HG03457 (cell line): Measurements from ENCODE around the gene NBPF9.
"Not testable (repeated sequence)": the region's sequence is repeated elsewhere in the genome, so short reads cannot be mapped to it uniquely, and the experiment has no call there.

Experiments
- ATAC-seq: cut with Tn5 transposase; IDR thresholded peaks from one replicate; pipeline ENCODE4 v1.9.1; 2021; ENCODE audit warnings: moderate number of reproducible peaks; ENCODE audit not compliant: unreplicated experiment

NBPF9 gene

DNA sequence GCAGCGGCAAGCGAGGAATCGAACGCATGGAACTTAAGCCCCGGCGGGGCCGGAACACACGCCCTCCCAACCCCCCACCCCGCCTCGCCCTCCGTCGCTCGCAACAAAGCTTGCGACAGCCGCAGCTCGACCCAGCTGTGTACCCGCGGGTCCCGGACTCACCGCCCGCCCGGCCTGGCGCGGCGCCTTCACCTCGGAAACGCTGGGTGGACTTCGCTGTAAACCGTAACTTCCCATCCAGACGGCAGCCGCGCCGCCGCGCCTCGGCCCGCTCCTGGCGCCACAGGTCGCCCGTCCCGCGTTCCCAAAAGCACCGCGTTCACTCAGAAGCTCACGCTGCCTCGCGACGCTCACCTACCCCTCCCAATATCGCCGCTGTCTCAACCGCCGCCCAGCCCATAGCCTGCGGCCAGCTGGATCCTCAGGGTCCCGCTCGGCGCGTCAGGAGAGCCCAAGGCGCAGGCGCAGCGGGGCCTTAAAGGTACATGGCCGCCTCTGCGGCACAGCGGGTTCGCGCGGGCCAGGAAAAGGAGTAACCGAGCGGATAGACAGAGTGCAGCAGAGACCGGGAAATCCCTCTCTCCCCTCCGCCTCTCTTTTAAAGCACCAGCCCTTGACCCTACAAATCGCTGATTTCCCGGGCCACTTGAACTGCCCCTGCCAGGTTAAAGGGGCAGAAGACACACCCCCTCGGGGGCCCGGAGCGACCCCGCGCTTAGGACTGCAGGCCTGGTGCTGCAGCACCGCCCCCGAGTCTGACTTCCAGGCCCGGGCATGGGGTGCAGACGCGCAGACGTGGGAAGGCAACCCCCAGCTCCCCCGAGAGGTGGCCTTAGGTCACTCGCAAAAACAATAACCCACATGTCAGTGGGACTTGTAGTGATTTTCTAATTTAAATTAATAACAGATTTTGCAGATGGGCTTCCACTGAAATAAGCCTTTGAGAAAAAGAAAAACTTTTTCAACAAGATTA lies at the start of gene NBPF9:
NBPF9 (minus strand) TSS at position 443 of the 973 bp plus-strand sequence. CDS start 21,412 bp downstream, outside the sequence.
- ATAC-seq, result peak; percentile 77

DNA sequence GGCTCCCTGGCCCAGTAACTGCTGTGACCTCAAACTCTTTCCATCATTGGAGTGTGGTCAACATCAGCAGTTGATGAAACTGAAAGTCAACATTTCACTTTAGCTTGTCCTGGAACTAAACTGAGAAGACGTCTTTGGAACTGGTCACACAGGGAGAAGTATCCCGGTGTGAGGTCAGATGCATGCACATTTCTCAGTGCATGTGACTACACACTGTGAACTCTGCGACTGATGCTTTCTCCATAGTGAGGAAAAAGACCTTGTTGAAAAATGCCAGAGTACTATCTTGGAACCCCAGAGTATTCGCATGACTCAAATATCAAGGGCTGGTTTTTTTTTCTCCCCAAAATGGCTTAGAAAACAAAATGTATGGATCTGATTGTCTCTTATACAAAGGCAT lies 46.6 kb upstream of the NBPF9 start:
- not testable (repeated sequence) for ATAC-seq

- ATAC-seq, result not testable (repeated sequence)
Observed at GRCh38 chr1:149137585-149137984, 34.2 kb upstream of the NBPF9 start.

DNA sequence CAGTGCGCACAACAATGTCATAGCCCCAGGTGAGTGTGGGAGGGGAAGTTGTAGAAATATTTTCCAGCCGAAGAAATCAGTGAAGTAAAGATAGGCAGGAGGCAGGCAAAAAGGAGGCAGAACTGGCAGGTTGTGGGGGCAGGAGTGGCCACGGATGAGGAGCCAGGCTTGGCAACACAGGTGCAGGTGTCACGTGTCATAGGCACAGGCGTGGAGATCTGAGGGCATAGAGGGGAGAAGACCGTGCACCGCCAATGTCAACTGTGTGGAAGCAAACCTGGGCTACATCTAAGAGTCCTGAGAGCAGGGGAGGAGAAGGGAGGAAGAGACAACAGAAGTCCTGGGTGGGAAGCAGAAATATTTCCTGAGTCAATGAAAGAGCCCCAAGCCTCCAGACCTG lies 27.6 kb upstream of the NBPF9 start:
- not testable (repeated sequence) for ATAC-seq

- ATAC-seq, result not testable (repeated sequence)
Observed at GRCh38 chr1:149129245-149129644, 25.9 kb upstream of the NBPF9 start.

DNA sequence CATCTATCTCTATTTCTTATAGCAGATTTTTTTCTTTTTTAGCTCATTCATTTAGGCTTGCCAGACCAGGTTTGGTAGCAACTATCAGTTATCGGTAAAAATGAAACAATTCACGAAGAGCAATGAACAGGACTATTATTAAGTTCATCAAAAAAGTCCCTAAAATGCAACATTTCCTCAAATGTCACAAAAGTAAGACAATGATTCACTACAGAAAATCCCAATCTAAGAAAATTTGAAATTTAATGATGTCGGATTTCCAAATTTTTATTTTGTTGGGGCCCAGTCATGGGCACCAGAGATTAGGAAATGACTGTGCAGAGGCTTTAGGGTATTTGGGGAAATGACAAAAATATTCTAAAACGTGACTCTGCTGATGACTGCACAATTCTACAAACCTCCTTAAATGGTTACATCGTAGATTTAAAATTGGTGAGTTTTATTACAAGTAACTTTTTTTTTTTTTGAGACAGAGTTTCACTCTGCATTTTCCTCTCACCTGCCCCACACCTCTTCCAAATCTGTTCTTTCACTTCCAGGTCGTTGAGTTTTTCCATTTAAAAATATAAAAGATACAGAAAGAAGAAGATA lies 23.3 kb upstream of the NBPF9 start:
- not testable (repeated sequence) for ATAC-seq

DNA sequence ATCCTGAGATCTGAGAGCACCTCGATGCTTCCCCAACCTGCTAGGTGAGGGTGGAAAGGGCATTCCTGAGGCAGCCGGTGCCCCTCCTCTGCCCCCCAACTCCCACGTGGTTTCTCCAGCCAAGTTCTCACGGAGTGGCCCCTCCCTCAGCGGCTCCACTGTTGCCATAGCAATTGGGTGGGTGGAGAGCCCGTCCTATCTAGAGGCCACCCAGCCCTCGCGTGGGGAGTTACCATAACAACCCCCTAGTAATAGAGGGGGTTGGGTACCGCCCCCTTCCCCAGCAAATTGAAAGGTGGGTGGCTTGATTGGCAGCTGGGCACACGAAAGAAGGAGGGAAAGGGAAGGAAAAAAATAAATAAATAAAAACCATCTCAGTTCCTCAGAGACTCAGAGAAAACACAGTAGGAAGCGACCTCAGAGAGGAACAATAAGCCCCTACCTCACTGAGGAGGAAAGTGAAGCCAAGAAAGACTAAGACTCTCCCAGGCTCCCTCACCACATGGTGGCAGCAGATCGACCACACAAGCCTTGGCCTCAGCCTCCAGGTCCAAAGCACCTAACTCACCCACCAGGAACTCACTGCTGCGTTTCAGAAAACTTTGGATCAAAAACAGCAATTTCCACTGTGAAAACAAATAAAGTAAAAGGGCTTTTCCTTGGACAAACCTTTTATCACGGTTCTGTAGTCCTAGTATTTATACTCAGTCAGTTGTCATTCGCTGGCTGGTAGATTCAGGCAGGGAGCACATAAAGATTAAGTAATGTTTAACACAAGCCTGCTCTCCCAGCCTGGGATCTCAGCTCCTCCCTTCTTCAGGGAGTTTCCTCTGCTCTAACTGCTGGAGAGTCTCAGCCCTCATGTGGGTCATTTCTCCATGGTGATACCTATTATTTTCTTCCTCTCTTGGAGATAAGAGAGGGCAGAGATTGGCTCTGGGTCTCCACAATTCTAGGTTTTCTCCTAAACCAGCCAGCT lies 20.9 kb upstream of the NBPF9 start:
- ATAC-seq, result not testable (repeated sequence)

- not testable (repeated sequence) for ATAC-seq
Observed at GRCh38 chr1:149112828-149113227, 9.5 kb upstream of the NBPF9 start.

GRCh38 chr1:149110343-149110742 lies 7.0 kb upstream of the NBPF9 start:
- ATAC-seq, result not testable (repeated sequence)

DNA sequence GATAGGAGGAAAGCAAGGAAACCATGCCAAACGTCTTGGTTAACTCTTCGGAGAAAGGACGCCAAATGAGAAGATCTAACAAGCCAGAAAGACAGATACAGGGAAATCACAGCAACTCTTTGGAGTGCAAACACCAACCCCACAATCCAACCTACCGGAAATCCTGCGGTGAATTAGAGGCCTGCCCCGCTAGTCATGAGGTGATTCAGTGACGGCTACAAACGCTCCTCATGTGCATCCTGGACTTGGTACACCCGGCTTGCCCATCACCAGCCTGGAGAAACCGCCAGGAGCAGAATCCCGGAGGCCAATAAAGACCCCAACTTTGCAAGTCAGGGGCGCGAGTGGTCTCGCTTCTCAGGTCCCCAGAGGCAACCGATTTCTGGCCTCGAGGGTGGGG lies 777 bp downstream of the NBPF9 start:
- ATAC-seq, result not testable (repeated sequence)

GRCh38 chr1:149098276-149098675 lies 5.1 kb downstream of the NBPF9 start:
- not testable (repeated sequence) for ATAC-seq

DNA sequence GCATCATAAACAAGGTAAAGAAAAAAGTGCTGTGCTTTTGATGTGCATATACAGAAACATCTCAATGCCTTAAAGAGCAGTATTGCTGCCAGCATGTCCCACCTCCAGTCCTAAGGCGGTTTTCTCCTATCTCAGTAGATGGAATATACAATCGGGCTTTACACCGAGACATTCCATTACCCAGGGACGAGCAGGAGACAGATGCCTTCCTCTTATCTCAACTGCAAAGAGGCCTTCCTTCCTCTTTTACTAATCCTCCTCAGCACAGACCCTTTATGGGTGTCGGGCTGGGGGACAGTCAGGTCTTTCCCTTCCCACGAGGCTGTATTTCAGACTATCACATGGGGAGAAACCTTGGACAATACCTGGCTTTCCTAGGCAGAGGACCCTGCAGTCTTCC lies 10.2 kb downstream of the NBPF9 start:
- ATAC-seq, result not testable (repeated sequence)

DNA sequence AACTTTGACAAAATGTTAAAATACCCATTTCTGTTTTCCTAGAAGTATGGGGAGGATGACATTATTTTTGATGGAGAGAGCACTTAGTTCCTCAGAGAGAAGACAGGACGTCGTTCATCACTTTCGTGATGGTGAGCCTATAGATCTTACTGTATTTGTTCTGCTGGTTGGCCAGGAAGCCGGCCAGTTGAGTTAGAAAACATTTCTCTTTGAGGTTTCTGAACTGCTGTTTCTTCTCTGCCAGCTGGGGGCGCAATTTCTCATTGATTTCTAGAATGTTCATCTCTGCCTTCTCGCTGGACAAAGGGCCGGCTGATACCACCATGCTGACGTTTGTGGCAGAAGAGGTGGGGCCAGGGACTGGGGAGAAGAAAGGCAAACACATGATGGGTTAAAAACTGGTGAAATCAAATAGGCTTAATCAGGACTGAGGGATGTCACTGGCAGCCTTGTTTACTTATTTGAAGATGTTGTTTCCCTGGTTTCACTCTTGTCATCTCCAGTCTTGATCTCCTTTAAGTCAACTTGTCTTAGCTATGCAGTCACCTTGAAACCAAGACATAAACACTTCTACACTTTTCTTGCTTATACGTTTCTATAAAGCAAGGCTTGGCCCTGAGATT lies 27.7 kb downstream of the NBPF9 start:
- not testable (repeated sequence) for ATAC-seq

DNA sequence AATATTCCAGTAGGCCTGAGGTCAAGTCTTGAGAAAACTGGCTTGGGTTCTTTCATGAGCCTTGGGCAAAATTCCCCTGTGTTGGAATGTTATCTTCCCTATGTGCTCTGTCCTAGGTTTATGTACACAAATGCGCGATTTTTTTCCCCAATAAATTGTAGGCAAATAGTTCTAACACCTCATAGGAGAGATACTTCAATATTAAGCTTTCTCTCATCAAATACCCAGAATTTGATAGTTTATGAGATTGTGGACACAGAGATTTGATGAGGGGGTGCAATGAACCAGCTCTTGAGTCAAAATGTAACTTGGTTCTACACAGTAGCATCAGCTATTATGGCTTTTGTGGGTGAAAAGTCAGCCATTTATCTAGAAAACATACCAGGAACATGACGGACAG lies 38.7 kb downstream of the NBPF9 start:
- not testable (repeated sequence) for ATAC-seq

DNA sequence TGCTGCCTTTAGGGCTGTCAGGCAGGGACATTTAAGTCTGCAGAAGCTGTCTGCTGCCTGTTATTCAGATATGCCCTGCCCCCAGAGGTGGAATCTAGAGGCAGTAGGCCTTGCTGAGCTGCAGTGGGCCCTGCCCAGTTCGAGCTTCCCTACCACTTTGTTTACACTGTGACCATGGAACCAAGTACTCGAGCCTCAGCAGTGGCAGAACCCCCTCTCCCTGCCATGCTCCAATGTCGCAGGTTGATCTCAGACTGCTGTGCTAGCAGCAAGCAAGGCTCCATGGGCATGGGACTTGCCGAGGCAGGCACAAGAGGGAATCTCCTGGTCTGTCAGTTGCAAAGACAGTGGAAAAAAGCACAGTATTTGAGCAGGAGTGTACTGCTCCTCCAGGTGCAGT lies 60.3 kb downstream of the NBPF9 start:
- not testable (repeated sequence) for ATAC-seq

- ATAC-seq, result not testable (repeated sequence)
Observed at GRCh38 chr1:149033916-149034315, 69.4 kb downstream of the NBPF9 start.

DNA sequence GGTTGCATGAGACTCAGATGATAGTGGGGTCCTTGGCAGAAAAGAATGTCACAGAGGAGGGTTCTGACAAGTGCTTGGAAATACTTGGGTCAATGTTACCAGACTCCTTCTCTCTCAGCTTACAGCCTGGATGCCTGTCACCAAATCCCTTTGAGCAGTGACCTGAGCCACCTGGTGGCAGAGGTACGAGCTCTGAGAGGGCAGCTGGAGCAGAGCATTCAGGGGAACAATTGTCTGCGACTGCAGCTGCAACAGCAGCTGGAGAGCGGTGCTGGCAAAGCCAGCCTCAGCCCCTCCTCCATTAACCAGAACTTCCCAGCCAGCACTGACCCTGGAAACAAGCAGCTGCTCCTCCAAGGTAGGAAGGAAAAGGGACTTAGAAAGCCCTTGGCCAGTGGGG lies 79.0 kb downstream of the NBPF9 start:
- not testable (repeated sequence) for ATAC-seq

DNA sequence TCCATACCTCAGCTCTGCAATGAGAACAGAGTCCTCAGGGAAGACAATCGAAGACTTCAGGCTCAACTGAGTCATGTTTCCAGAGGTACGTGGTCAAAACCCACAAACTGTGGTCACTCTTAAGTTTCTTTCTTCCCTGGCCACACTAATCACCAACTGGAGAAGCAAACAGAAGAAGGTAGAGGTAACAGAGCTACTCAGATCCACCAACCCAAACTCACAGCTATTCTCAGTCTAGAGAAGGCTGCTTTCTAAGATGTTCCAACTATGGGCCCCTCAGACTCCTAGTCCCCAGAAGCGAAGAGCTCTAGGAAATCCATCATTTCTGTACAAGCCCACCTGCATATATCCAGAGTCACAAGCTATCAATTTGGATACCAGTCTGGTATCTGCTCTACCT lies 84.8 kb downstream of the NBPF9 start:
- ATAC-seq, result not testable (repeated sequence)

DNA sequence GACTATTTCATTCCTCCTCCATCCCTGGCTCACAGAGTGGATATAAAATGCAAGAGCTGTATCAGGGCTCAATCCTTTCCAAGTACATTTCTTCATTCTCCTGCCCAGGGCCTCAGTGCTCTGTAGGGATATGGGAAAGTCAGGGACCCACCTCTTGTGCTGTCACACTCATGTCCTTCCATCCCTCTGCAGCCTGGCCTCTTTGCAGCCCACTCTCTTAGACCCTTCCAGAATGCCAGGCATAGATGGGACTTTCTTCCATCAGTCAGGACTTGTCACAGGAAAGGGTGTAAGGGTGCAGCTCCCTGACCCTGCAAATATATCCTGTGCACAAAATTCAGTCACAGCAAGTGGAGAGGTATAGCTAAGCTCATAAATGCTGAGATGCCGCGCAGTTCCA lies 86.7 kb downstream of the NBPF9 start:
- not testable (repeated sequence) for ATAC-seq

DNA sequence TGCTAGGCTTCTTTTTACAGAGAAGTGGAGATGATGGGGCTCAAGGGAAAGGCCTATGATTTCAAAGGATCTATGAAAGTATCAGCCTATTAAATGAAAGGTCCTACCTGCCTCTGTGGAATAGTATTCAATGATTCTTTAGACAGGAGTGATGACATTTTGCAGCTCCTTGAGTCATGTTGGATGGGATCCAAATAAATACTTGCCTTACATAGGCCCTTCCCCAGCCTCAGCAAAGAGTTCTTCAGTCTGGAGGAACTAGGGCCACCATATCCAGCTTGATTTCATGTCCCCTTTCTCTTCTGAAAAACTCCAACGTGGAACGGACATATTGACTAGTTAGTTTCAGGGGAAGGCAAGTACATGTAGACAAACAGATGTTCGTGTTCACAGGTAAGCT lies 87.8 kb downstream of the NBPF9 start:
- not testable (repeated sequence) for ATAC-seq
